ENCODE data around the gene MLIP.
"Not testable (repeated sequence)": the region's sequence is repeated elsewhere in the genome, so short reads cannot be mapped to it uniquely, and the experiment has no call there.

MLIP gene

DNA sequence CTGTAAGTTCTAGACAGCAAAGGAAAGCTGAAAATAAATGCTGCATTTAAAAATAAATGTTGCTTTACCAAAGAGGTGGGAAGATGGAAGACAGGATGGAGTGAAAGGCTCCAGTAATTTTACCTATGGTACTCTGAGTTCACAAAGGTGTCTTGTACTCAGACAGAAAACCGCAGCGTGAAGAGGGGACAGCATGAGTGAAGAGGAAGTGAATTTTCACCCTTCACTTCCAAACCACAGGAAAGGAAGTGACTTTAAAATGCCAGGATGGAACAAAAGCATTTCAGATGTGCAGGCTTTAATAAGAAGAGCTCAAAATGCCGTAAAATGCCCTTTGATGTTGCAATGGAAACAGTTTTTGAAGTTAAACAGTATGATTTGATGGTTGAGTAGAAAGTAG, 105.8 kb downstream of the MLIP start:
- no peak for DNase-seq (ENCODE audit: low read depth, low spot score)

GRCh38 chr6:54222217-54222616, 111.0 kb downstream of the MLIP start:
- DNase-seq (ENCODE audit: low read depth, low spot score) = no peak

GRCh38 chr6:54232703-54233102, 121.5 kb downstream of the MLIP start:
- DNase-seq (ENCODE audit: low read depth, low spot score) = no peak

DNA sequence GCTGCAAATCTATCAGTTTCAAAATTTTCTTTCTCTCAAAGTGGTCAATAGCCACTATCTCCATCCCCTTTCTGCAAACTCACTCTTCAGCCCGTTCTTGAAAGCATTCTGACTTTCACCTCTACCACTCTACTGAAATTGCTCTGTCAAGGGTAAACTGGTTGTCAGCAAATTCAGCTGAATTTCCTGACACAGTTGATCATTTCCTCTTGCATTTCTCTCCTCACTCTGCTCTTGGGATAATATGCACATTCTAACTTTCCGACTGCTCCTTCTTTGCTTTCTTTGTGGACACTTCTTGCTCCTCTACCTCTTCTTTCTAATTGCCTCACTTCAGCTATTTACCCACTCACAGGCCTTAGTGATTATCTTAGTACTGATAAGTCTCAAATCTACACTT, 123.3 kb downstream of the MLIP start:
- DNase-seq (ENCODE audit: low read depth, low spot score) = no peak

- no peak for DNase-seq (ENCODE audit: low read depth, low spot score)
Measured at GRCh38 chr6:54236984-54237383, 125.7 kb downstream of the MLIP start.

DNA sequence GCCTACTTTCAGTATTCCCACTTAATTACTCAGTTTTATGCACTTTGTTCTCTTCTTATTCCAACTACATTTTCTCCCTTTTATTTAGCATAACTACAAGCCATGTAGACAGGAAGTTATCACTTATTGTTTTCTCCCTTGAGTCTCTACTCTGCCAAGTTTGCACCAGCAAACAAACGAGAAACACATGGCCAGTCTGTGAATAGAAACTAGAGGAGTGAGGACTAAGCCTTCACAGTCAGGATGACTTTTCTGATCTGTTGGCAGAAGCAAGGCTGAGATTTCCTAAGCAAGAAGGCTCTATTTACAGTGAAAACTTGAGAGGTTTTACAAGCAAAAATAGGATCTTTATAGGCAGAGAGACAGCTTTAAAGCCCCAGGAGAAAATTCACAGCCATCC, 127.2 kb downstream of the MLIP start:
- peak; percentile 3 for DNase-seq (ENCODE audit: low read depth, low spot score)

GRCh38 chr6:54243699-54244098, 132.5 kb downstream of the MLIP start:
- DNase-seq (ENCODE audit: low read depth, low spot score) = no peak

DNA sequence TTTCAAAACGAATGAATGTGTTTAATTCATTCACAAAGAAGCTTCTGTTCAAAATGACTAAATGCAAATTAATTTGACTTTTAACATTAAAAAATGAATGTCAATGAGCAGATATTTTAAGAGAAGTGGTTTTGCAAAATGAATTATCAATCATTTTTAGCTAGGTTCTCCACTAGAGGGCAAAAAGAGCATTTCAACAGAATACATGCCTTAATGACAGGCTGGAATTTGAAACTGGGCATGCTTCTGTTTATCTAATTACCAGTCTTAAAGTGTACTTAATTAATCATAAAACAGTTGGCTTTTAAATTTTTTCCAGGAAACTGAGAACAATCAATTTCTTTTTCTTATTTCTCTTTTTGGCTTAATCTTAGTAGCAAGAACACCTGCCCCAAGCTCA, 133.2 kb downstream of the MLIP start:
- DNase-seq (ENCODE audit: low read depth, low spot score) = no peak

DNA sequence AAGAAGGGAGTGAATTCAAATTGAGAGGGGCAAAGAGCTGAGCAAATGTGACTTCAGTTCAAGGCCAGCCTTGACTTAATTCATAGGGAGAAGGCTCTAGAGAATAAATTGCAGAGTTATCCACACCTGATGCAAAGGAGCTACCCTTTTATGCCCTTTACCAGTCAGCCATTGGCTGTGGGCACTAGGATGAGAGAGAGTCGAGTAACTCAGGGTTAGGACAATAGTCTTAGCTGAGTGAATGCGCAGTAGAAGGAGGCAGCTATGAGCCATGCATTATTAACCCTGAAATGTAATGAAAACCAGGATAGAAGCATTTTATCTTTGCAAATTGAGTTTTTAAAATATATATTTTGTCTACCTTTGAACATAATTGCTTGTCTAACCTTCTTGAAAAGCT, 134.0 kb downstream of the MLIP start:
- DNase-seq (ENCODE audit: low read depth, low spot score) = no peak

DNA sequence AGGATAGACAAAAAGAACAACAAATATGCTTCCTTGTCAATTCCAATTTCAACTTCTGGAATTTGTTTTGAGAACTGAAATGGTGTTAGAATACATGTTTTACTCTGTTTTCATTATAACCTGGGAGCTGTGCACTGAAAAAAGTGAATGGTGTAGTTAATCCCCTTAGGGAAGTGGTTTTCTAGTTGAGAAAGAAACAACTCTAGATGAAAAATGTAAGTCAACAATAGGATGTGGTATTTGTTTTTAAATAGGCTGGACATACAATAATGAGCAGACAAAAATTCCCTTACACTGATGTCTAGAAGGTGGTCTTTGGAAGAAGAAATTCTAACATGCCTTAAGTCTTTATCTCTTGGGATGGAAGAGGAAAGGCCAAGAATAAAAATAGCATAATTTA, 137.1 kb downstream of the MLIP start:
- DNase-seq (ENCODE audit: low read depth, low spot score) = no peak

DNA sequence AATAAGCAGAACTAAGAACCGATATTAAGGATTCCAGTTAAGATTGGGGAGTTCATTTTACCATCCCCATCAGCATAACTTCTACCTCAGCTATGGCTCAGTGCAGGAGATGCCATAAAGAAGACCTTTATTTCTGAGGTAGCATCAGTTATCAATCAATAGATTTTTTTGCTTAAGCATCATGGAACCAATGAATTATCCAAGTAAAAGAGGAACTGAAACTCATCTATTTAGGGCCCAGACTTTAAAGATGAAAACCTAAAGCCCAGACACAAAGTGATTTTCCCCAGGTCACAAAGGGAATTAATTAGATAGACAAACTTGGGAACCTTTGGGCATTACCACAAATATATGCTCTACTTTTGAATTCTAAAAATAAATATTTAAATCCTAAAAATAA, 137.8 kb downstream of the MLIP start:
- no peak for DNase-seq (ENCODE audit: low read depth, low spot score)

- DNase-seq (ENCODE audit: low read depth, low spot score) = not testable (repeated sequence)
Measured at GRCh38 chr6:54249812-54250211, 138.6 kb downstream of the MLIP start.

- DNase-seq (ENCODE audit: low read depth, low spot score) = no peak
Measured at GRCh38 chr6:54252496-54252895, 141.3 kb downstream of the MLIP start.

DNA sequence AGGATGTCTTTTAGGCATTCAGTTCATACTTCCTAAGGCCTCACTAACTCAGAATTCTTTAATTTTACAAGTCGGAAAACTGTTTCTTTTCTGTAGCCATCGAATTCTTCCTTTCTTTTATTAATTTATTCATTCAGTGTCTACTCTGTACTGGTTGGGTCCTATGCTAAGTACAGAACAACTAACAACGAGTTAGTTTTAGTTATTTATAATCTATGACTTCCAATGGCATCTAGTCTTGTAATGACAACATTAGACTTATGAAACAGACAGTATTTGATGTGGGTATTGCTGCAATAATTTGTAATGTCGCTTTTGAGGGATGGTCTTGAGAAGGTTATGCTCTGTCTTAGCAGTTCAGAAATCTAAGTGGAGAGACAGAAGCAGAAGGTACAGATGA, 141.7 kb downstream of the MLIP start:
- no peak for DNase-seq (ENCODE audit: low read depth, low spot score)

DNA sequence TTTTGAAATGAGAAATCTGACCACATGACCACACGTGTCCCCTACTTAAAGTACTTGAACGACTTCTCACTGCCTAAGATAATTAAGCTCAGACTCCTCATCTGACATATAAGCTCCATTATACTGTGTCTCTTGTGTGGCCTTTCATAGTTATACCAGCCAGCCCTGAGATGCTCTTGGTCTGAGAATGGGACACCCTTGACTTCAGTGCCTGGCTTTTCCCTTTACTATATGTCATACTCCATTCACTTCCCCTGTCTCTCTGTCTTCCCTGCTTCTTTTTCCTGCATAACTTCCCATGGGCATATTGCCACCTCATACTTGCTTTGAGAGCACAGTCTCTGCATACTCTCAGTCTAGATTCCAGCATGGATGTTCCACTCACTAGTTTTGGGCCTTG, 143.6 kb downstream of the MLIP start:
- DNase-seq (ENCODE audit: low read depth, low spot score) = no peak

- DNase-seq (ENCODE audit: low read depth, low spot score) = no peak
Measured at GRCh38 chr6:54255886-54256285, 144.6 kb downstream of the MLIP start.

DNA sequence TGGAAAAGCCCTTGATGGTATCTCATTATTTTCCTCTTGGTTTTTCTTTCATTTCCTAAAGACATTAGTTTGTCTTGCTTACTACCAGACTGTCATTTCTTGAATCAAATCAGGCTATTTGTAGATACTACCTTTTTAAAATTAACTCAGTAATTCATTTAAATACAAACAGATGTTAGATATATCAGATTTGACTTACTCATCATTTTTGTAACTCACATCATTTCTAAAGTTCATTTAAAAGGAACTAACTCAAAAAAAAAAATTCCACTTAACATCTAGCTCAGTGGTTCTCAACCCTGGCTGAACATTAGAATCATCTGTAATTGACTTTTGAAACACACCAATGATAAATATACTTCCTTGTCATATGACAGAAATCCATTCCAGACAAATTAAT, 148.8 kb downstream of the MLIP start:
- no peak for DNase-seq (ENCODE audit: low read depth, low spot score)

DNA sequence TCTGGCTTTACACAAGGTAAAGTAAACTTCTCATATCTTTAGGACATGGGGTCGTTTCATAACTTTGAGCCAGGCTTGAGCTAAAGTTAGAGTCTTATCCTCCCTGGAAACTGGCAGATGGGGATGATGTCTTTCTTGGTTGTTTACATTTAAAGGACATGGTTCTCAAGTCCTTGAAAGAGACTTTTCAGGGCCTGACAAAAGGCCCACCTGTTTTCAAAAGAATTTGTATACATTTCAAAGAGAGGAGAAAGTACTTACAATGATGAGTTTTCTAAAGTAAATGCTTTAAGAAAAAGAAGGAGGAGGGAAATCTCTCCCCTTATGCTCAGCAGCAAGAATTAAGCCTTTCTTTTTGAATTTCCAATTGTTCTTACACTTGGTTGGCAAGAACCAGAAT, 151.3 kb downstream of the MLIP start:
- no peak for DNase-seq (ENCODE audit: low read depth, low spot score)

DNA sequence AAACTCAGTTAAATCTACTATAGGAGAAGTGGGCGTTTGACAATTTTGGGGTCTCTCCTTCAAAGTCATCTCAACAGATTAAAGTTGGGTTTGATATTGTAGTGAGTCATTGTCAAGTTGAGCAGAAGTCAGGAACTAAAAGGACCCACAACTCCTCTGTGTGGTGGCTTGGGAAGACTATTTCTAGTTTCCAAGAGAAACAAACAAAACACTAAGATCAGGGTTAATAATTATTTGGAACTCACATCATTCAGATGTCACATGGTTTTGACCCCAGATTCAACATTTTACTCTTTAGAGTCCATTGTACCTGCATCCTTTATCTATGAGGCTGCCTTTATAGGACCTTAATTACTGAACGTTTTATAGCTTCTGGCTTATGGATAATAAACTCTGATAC, 151.7 kb downstream of the MLIP start:
- DNase-seq (ENCODE audit: low read depth, low spot score) = no peak

DNA sequence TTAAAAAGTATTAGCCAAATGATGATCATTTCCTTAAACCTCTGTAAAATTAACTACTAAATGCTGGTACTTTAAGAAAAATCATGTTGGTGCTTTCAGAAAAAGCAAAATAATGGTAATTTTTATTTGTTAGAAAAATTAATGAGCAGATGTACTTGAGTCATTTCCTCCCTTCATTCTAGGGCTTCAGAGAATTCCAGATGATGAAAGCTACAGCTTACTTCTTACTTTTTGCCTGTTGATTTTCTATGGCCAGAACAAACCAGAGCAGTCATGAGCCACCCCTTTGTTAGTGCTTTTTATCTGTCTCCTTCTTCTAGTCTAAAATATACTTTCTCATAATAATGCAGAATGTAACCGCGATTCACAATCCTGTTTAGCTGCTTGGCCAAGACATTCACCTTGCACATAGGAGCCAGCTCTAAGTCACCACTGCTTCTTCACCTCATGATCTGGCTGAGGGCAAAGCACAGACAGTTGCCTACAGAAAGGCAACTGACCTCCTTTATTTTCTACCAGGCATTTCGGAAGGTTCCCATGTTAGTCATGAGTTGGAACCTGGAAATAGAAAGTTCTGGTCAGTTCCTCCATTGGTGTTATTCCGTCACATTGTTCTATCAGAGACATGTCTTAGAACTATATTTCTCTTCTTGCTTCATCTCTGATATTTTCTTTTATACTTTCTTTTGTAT, 153.5 kb downstream of the MLIP start:
- no peak for DNase-seq (ENCODE audit: low read depth, low spot score)

DNA sequence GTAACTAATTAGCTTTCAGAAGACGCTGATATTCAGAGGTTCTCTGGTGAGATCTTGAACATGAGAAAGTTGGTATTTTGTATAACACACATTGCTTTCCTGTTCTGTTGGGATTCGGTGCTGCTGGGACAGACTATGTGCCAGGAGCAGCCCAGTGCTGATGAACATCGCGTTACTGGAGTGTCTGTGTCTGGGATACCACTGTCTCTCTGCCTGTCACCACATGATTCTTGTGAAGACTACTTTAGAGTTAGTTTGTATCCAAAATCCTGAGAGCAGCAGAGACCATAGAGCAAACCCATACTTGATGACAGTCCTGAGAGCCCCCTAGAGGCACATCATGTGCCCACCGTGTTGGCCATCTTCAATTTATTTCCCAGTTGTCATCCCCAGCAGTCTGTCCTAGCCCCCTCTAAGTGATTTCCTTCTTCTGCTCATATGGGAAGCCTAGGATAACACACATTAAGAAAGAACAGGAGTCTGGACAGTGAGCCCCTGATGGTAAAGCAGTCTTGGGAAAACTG, 155.2 kb downstream of the MLIP start:
- DNase-seq (ENCODE audit: low read depth, low spot score) = no peak

DNA sequence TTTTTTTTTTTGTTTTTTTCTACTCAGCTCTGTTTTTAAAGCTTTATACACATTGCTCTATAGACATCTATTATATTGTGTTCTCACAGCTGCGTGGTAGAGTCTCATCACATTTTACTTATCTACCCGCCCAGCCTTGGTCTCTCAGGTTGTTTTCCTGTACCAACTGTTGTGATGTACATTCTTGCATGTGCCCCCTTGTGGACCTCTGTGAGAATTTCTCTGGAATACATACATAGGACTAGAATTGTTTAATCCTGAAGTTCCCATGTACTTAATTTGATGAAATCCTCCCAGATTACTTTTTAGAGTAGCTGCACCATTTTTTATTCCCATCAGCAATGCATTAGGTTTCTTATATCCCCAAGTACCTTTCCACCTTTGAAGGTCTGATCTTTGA, 156.6 kb downstream of the MLIP start:
- no peak for DNase-seq (ENCODE audit: low read depth, low spot score)

DNA sequence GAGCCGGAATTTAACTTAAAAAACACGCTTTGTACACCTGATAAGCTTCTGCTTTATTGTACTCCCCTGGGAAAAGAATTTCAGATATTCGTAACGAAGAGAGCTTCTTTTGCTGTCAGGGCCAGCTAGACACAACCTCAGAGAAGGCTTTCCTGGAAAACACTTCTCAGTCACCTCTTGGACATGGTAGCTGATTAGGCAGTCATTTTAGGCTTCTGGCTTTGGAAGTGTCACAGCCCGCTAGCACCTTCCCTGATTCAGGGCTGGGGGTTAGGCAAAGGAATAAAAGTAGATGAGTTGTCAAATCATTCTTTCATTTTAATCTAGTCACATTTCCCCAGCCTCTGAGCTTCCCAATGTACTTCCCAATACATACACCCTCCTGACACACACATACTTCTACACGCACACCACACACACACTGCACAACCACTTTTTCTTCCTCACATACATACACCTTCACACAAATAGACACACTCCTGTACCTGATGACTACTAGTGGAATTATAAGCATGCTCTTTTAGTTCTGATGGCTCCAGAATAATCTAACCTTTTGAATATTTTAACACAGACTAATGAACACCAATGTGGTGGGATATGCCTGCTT, 162.1 kb downstream of the MLIP start:
- DNase-seq (ENCODE audit: low read depth, low spot score) = no peak

GRCh38 chr6:54274383-54274782, 163.1 kb downstream of the MLIP start:
- DNase-seq (ENCODE audit: low read depth, low spot score) = no peak

Measured in brain pericyte (primary cell).